ENCODE measurements around the gene C2orf68.
A peak's percentile ranks its signal among the peaks of the same experiment; 100 is the strongest.
"Not testable (repeated sequence)": the region's sequence is repeated elsewhere in the genome, so short reads cannot be mapped to it uniquely, and the experiment has no call there.

Gene C2orf68

GRCh38 chr2:85598594-85599340 is 13.1 kb downstream of the C2orf68 start:
- DNase-seq = no peak

- no peak for DNase-seq
Measured at GRCh38 chr2:85597241-85597640, 14.6 kb downstream of the C2orf68 start.

GRCh38 chr2:85596486-85597143 is 15.3 kb downstream of the C2orf68 start:
- DNase-seq = no peak

- DNase-seq = no peak
Measured at GRCh38 chr2:85596026-85596333, 15.9 kb downstream of the C2orf68 start.

GRCh38 chr2:85595301-85596025 is 16.4 kb downstream of the C2orf68 start, which contains the start of gene RNF181:
Gene RNF181 (plus strand): TSS chr2:85595745. CDS start chr2:85595764, 19 bp downstream.
- peak; percentile 97 to 99 for DNase-seq

GRCh38 chr2:85594715-85595300 is 17.1 kb downstream of the C2orf68 start:
- DNase-seq = no peak

GRCh38 chr2:85593023-85593422 is 18.8 kb downstream of the C2orf68 start:
- no peak for DNase-seq

- not testable (repeated sequence) for DNase-seq
Measured at GRCh38 chr2:85592299-85592698, 19.6 kb downstream of the C2orf68 start.

- no peak for DNase-seq
Measured at GRCh38 chr2:85591563-85591962, 20.3 kb downstream of the C2orf68 start.

- no peak for DNase-seq
Measured at GRCh38 chr2:85590950-85591349, 20.9 kb downstream of the C2orf68 start.

GRCh38 chr2:85589982-85590791 is 21.7 kb downstream of the C2orf68 start:
- peak in 1 of 2 donors; percentile 24 for DNase-seq

- DNase-seq = no peak
Measured at GRCh38 chr2:85589181-85589580, 22.7 kb downstream of the C2orf68 start.

GRCh38 chr2:85588645-85589044 is 23.2 kb downstream of the C2orf68 start:
- no peak for DNase-seq

GRCh38 chr2:85588236-85588635 is 23.6 kb downstream of the C2orf68 start:
- no peak for DNase-seq

GRCh38 chr2:85585781-85586105 is 26.1 kb downstream of the C2orf68 start:
- no peak for DNase-seq

GRCh38 chr2:85584857-85585780 is 26.7 kb downstream of the C2orf68 start:
- DNase-seq = no peak

GRCh38 chr2:85584354-85584856 is 27.5 kb downstream of the C2orf68 start, which contains the start of gene VAMP5:
Gene VAMP5 (plus strand): TSS chr2:85584431. CDS start chr2:85584491, 60 bp downstream.
- no peak for DNase-seq

GRCh38 chr2:85583667-85584353 is 28.1 kb downstream of the C2orf68 start:
- no peak for DNase-seq

GRCh38 chr2:85582492-85582891 is 29.4 kb downstream of the C2orf68 start:
- no peak for DNase-seq

- no peak for DNase-seq
Measured at GRCh38 chr2:85580206-85580605, 31.7 kb downstream of the C2orf68 start.
